Stimulated activated CD8-positive, alpha-beta memory T cell treated with anti-CD3 and anti-CD28 coated beads, Interleukin-15, amount 100 ng/mL, for 4 hours (primary cell): ENCODE results near the gene ATP6V0B.

Experiments used
- DNase-seq, 2 donors: peaks; one replicate each; pipeline ENCODE4 v3.0.0-alpha.2; 2020; ENCODE audit warnings: low read depth in 2 of 2

ATP6V0B gene

GRCh38 chr1:43969746-43970466 lies 4.9 kb upstream of the ATP6V0B start, which contains the start of gene DPH2:
Gene DPH2 (plus strand): TSS chr1:43970010. CDS start chr1:43970176, 166 bp downstream.
- DNase-seq: peak; percentile 90 to 96

- DNase-seq: no peak
Measured at GRCh38 chr1:43970502-43970901, 4.3 kb upstream of the ATP6V0B start.

- DNase-seq: no peak
Measured at GRCh38 chr1:43970911-43971310, 3.8 kb upstream of the ATP6V0B start.

GRCh38 chr1:43971336-43971980 lies 3.3 kb upstream of the ATP6V0B start:
- no peak for DNase-seq

- no peak for DNase-seq
Measured at GRCh38 chr1:43973981-43974442, 748 bp upstream of the ATP6V0B start.

GRCh38 chr1:43975249-43975961 lies 645 bp downstream of the ATP6V0B start:
- no peak for DNase-seq

GRCh38 chr1:43976045-43976444 lies 1.3 kb downstream of the ATP6V0B start:
- DNase-seq: no peak

- DNase-seq: no peak
Measured at GRCh38 chr1:43976890-43977289, 2.1 kb downstream of the ATP6V0B start.

- no peak for DNase-seq
Measured at GRCh38 chr1:43977376-43978263, 2.9 kb downstream of the ATP6V0B start.

GRCh38 chr1:43978264-43978550 lies 3.4 kb downstream of the ATP6V0B start:
- no peak for DNase-seq

- DNase-seq: peak in 1 of 2 donors; percentile 23
Measured at GRCh38 chr1:43978551-43979260, 3.9 kb downstream of the ATP6V0B start, which contains the start of gene B4GALT2. Gene B4GALT2 (plus strand): TSS chr1:43979210. CDS start chr1:43981161, 1,951 bp downstream.

- DNase-seq: no peak
Measured at GRCh38 chr1:43979261-43979527, 4.4 kb downstream of the ATP6V0B start.

GRCh38 chr1:43979528-43980254 lies 4.9 kb downstream of the ATP6V0B start:
- peak in 1 of 2 donors; percentile 30 for DNase-seq

- no peak for DNase-seq
Measured at GRCh38 chr1:43980255-43981134, 5.7 kb downstream of the ATP6V0B start.

GRCh38 chr1:43981135-43981491 lies 6.4 kb downstream of the ATP6V0B start:
- no peak for DNase-seq

- no peak for DNase-seq
Measured at GRCh38 chr1:43981636-43982035, 6.9 kb downstream of the ATP6V0B start.

- no peak for DNase-seq
Measured at GRCh38 chr1:43982241-43982640, 7.5 kb downstream of the ATP6V0B start.

- no peak for DNase-seq
Measured at GRCh38 chr1:43982808-43983207, 8.0 kb downstream of the ATP6V0B start.

- no peak for DNase-seq
Measured at GRCh38 chr1:43983253-43983899, 8.6 kb downstream of the ATP6V0B start.
